ENCODE data around the gene CASKIN1. TPM values are rescaled to one million over a fixed set of nuclear protein-coding genes. Genes with fewer than 3 reads are reported as not detected.
A peak's percentile ranks its signal among the peaks of the same experiment; 100 is the strongest.

Gene CASKIN1
- total RNA-seq, 3 donors from 2014 or later (not counting 1 experiment from before 2014, with no cell fraction given), result not detected

- H3K4me3 Mint-ChIP-seq, result peak overlapping the region; percentile 61
- 2% methylated on average over 56 of the region's 62 CpGs for WGBS (ENCODE audit: insufficient coverage)
- no peak overlapping the region for H3K27ac Mint-ChIP-seq
- ATAC-seq (peak; percentile 11 to 25 (median 23)), DNase-seq (peak in 1 of 2 donors; percentile 51)
- no peaks in the 10 kb centered on the region for H3K9me3 Mint-ChIP-seq
- H3K36me3 ChIP-seq (ENCODE audit: control insufficient read depth, insufficient read depth, low read length), result peaks cover 5% of the 10 kb centered on the region
- H3K4me3 ChIP-seq (ENCODE audit: low read length), result no peak overlapping the region
- H3K9me3 ChIP-seq (ENCODE audit: control insufficient read depth, insufficient read depth, low read length), result no peaks in the 10 kb centered on the region
- no peak overlapping the region for H3K27ac ChIP-seq (ENCODE audit: low read length)
- intact Hi-C loops (cut with micrococcal nuclease), result no loop called here
- no peaks in the 10 kb centered on the region for H3K36me3 Mint-ChIP-seq
- peaks cover 46% of the 10 kb centered on the region for H3K4me1 ChIP-seq (ENCODE audit: control insufficient read depth, insufficient read depth, low read length)
- H3K27me3 Mint-ChIP-seq (ENCODE audit: low read depth in 2 of 2), result peaks cover 0 to 3% of the 10 kb centered on the region in 2 donors
- H3K27me3 ChIP-seq (ENCODE audit: control insufficient read depth, insufficient read depth, low read length), result no peaks in the 10 kb centered on the region
- H3K4me1 Mint-ChIP-seq, result peaks cover 0 to 14% of the 10 kb centered on the region in 2 donors
- TF ChIP-seq CTCF (IDR thresholded peaks at IDR 0.05), result no peak
These were observed 47.4 kb downstream of the CASKIN1 start for GRCh38 chr16:2148714-2149629.

GRCh38 chr16:2147981-2148671 is 48.3 kb downstream of the CASKIN1 start, which contains the start of gene RAB26:
Gene RAB26, plus strand, starts transcription at chr16:2148625. Its CDS starts 159 bp downstream, at chr16:2148784.
- Mint-ChIP-seq H3K4me3 (peak within 1 kb of the TSS; percentile 61), H3K9me3 (no peaks in the 10 kb centered on the region), H3K27me3 (ENCODE audit: low read depth in 2 of 2) (peaks cover 0 to 3% of the 10 kb centered on the region in 2 donors), H3K36me3 (no peaks in the 10 kb centered on the region), H3K27ac (no peak within 1 kb of the TSS), H3K4me1 (peaks cover 0 to 9% of the 10 kb centered on the region in 2 donors)
- H3K36me3 ChIP-seq (ENCODE audit: control insufficient read depth, insufficient read depth, low read length), result peaks cover 5% of the 10 kb centered on the region
- H3K4me3 ChIP-seq (ENCODE audit: low read length), result peak within 1 kb of the TSS; percentile 29
- TF ChIP-seq CTCF (IDR thresholded peaks at IDR 0.05), result no peak
- no peaks in the 10 kb centered on the region for H3K27me3 ChIP-seq (ENCODE audit: control insufficient read depth, insufficient read depth, low read length)
- 4% methylated on average over 55 of the region's 55 CpGs for WGBS (ENCODE audit: insufficient coverage)
- H3K4me1 ChIP-seq (ENCODE audit: control insufficient read depth, insufficient read depth, low read length), result peaks cover 38% of the 10 kb centered on the region
- intact Hi-C loops (cut with micrococcal nuclease), result no loop called here
- peak; percentile 71 to 93 (median 91) for ATAC-seq
- no peaks in the 10 kb centered on the region for H3K9me3 ChIP-seq (ENCODE audit: control insufficient read depth, insufficient read depth, low read length)
- H3K27ac ChIP-seq (ENCODE audit: low read length), result no peak within 1 kb of the TSS
- peak; percentile 53 to 73 for DNase-seq

GRCh38 chr16:2147378-2147777 is 49.0 kb downstream of the CASKIN1 start:
- no peaks in the 10 kb centered on the region for H3K9me3 Mint-ChIP-seq
- no peak overlapping the region for H3K27ac ChIP-seq (ENCODE audit: low read length)
- ATAC-seq, result no peak
- peaks cover 0 to 4% of the 10 kb centered on the region in 2 donors for H3K4me1 Mint-ChIP-seq
- peaks cover 5% of the 10 kb centered on the region for H3K36me3 ChIP-seq (ENCODE audit: control insufficient read depth, insufficient read depth, low read length)
- no peaks in the 10 kb centered on the region for H3K27me3 ChIP-seq (ENCODE audit: control insufficient read depth, insufficient read depth, low read length)
- H3K4me3 Mint-ChIP-seq, result no peak overlapping the region
- peaks cover 0 to 3% of the 10 kb centered on the region in 2 donors for H3K27me3 Mint-ChIP-seq (ENCODE audit: low read depth in 2 of 2)
- no peak for TF ChIP-seq CTCF (IDR thresholded peaks at IDR 0.05)
- 93% methylated on average over 6 of the region's 6 CpGs for WGBS (ENCODE audit: insufficient coverage)
- H3K36me3 Mint-ChIP-seq, result no peaks in the 10 kb centered on the region
- no peaks in the 10 kb centered on the region for H3K9me3 ChIP-seq (ENCODE audit: control insufficient read depth, insufficient read depth, low read length)
- intact Hi-C loops (cut with micrococcal nuclease), result no loop called here
- peaks cover 30% of the 10 kb centered on the region for H3K4me1 ChIP-seq (ENCODE audit: control insufficient read depth, insufficient read depth, low read length)
- no peak for DNase-seq
- H3K27ac Mint-ChIP-seq, result no peak overlapping the region
- H3K4me3 ChIP-seq (ENCODE audit: low read length), result no peak overlapping the region

All from natural killer cell (primary cell).